WTC11 (cell line): ENCODE results near the gene LONP2. TPM values are rescaled to one million over a fixed set of nuclear protein-coding genes. Genes with fewer than 3 reads are reported as not detected.
A peak's percentile ranks its signal among the peaks of the same experiment; 100 is the strongest.

Experiments used
- ATAC-seq: fragments of 200-7000 bp; cut with Tn5 transposase; 2 replicates; pipeline ENCODE4 v1.10.0; 2021; ENCODE audit warnings: mild to moderate bottlenecking, moderate library complexity
- CTCF ChIA-PET: fragments of 300-600 bp; sonication (Branson Sonifier 250); formaldehyde crosslinking; loops from one replicate; lab custom pipeline; 2021; ENCODE audit warnings: antibody characterized with exemption; lab: Charles Lee
- POLR2A ChIA-PET: fragments of 350-600 bp; sonication (Branson Sonifier 250); formaldehyde crosslinking; loops from one replicate; lab custom pipeline; 2021; ENCODE audit warnings: antibody characterized with exemption; lab: Charles Lee
- DNase-seq: peaks from one replicate; pipeline ENCODE4 v3.0.0; 2021; ENCODE audit warnings: low spot score
- H3K27ac Mint-ChIP-seq: 2 replicates; pipeline ENCODE4 v1.8.0; 2021; ENCODE audit warnings: mixed read lengths
- H3K27me3 Mint-ChIP-seq: 2 replicates; pipeline ENCODE4 v1.8.0; 2021; ENCODE audit warnings: low read depth, mild to moderate bottlenecking, moderate library complexity, mixed read lengths
- H3K36me3 Mint-ChIP-seq: 2 replicates; pipeline ENCODE4 v1.8.0; 2021; ENCODE audit warnings: mixed read lengths
- H3K4me1 Mint-ChIP-seq: 2 replicates; pipeline ENCODE4 v1.8.0; 2022; ENCODE audit warnings: mixed read lengths
- H3K4me3 Mint-ChIP-seq: 2 replicates; pipeline ENCODE4 v1.8.0; 2021; ENCODE audit warnings: mild to moderate bottlenecking, moderate library complexity, mixed read lengths
- H3K9me3 Mint-ChIP-seq: 2 replicates; pipeline ENCODE4 v1.8.0; 2021; ENCODE audit warnings: mixed read lengths
- ARID4B ChIP-seq: sonication (generic); formaldehyde crosslinking; IDR thresholded peaks from 2 replicates; pipeline ENCODE4 v1.8.0; 2023; ENCODE audit warnings: missing genetic modification reagents, mild to moderate bottlenecking, borderline replicate concordance
- CREB1 ChIP-seq: sonication (generic); formaldehyde crosslinking; IDR thresholded peaks from 2 replicates; pipeline ENCODE4 v1.8.0; 2023; ENCODE audit warnings: mild to moderate bottlenecking, missing genetic modification reagents
- E2F1 ChIP-seq: sonication (generic); formaldehyde crosslinking; IDR thresholded peaks from 2 replicates; pipeline ENCODE4 v1.8.0; 2022; ENCODE audit warnings: mild to moderate bottlenecking, missing genetic modification reagents
- E2F4 ChIP-seq: sonication (generic); formaldehyde crosslinking; IDR thresholded peaks from 2 replicates; pipeline ENCODE4 v1.8.1; 2022; ENCODE audit warnings: low read depth, mild to moderate bottlenecking, moderate library complexity, missing genetic modification reagents, borderline replicate concordance
- FOXJ3 ChIP-seq: sonication (generic); formaldehyde crosslinking; IDR thresholded peaks from 2 replicates; pipeline ENCODE4 v1.9.0; 2021; ENCODE audit warnings: missing genetic modification reagents, mild to moderate bottlenecking, borderline replicate concordance
- GTF2I ChIP-seq: fragments of 250-450 bp; sonication (Bioruptor Pico); conservative IDR thresholded peaks from 2 replicates; pipeline ENCODE4 v1.4.0; 2021; ENCODE audit warnings: mild to moderate bottlenecking
- MLX ChIP-seq: sonication (generic); formaldehyde crosslinking; IDR thresholded peaks from 2 replicates; pipeline ENCODE4 v1.8.1; 2023; ENCODE audit warnings: mild to moderate bottlenecking, missing genetic modification reagents, moderate library complexity
- NFYB ChIP-seq: sonication (generic); formaldehyde crosslinking; conservative IDR thresholded peaks from 2 replicates; pipeline ENCODE4 v1.8.0; 2022; ENCODE audit warnings: low read depth, missing genetic modification reagents
- RORB ChIP-seq: fragments of 250-450 bp; sonication (Bioruptor Pico); IDR thresholded peaks from 2 replicates; pipeline ENCODE4 v1.9.0; 2021; ENCODE audit warnings: mild to moderate bottlenecking
- SMAD3 ChIP-seq: sonication (generic); formaldehyde crosslinking; IDR thresholded peaks from 2 replicates; pipeline ENCODE4 v1.8.0; 2022; ENCODE audit warnings: missing genetic modification reagents, mild to moderate bottlenecking, borderline replicate concordance
- SMAD4 ChIP-seq: sonication (generic); formaldehyde crosslinking; IDR thresholded peaks from 2 replicates; pipeline ENCODE4 v1.8.0; 2022; ENCODE audit warnings: mild to moderate bottlenecking, missing genetic modification reagents
- SOX15 ChIP-seq: fragments of 250-450 bp; sonication (Bioruptor Pico); IDR thresholded peaks from 2 replicates; pipeline ENCODE4 v1.9.0; 2021; ENCODE audit warnings: mild to moderate bottlenecking
- ZBTB43 ChIP-seq: sonication (generic); formaldehyde crosslinking; IDR thresholded peaks from 2 replicates; pipeline ENCODE4 v1.8.1; 2023; ENCODE audit warnings: mild to moderate bottlenecking, missing genetic modification reagents
- ZNF121 ChIP-seq: sonication (generic); formaldehyde crosslinking; IDR thresholded peaks from 2 replicates; pipeline ENCODE4 v1.8.0; 2023; ENCODE audit warnings: missing genetic modification reagents
- ZNF281 ChIP-seq: sonication (generic); formaldehyde crosslinking; IDR thresholded peaks from 2 replicates; pipeline ENCODE4 v1.8.0; 2023; ENCODE audit warnings: mild to moderate bottlenecking, missing genetic modification reagents
- ZNF317 ChIP-seq: sonication (generic); formaldehyde crosslinking; IDR thresholded peaks from 2 replicates; pipeline ENCODE4 v1.8.1; 2023; ENCODE audit warnings: low read depth, mild to moderate bottlenecking, moderate library complexity, missing genetic modification reagents, borderline replicate concordance
- ZNF423 ChIP-seq: fragments of 250-450 bp; sonication (Bioruptor Pico); IDR thresholded peaks from 2 replicates; pipeline ENCODE4 v2.1.2; 2022; ENCODE audit warnings: mild to moderate bottlenecking, moderate library complexity
- ZNF671 ChIP-seq: fragments of 250-450 bp; sonication (Bioruptor Pico); IDR thresholded peaks from 2 replicates; pipeline ENCODE4 v1.8.0; 2021; ENCODE audit warnings: mild to moderate bottlenecking
- total RNA-seq: library from RNA; stranded (reverse); gene quantifications from 3 replicates; pipeline ENCODE4 v1.2.3, GENCODE V29; 2021

LONP2 gene
- total RNA-seq, 1 experiment from 2014 or later: 28.4 TPM

- Mint-ChIP-seq H3K4me3 (no peak overlapping the region), H3K36me3 (no peaks in the 10 kb centered on the region), H3K27me3 (no peaks in the 10 kb centered on the region), H3K27ac (peak overlapping the region; percentile 36), H3K9me3 (no peaks in the 10 kb centered on the region), H3K4me1 (peaks cover 54% of the 10 kb centered on the region)
- CTCF ChIA-PET: interaction anchor here (1.2 to 3.2 kb wide), 2 partner anchors 244 to 252 kb away, joined by 4 to 13 read pairs; no protein-coding TSS in a partner anchor
- TF ChIP-seq NFYB (CRISPR knock-in tag) (no peak), CREB1 (CRISPR knock-in tag) (no peak), ZNF671 (CRISPR knock-in tag) (no peak), E2F1 (no peak), RORB (CRISPR knock-in tag) (no peak), E2F4 (no peak), ZNF121 (no peak), MLX (CRISPR knock-in tag) (no peak), ZNF423 (CRISPR knock-in tag) (no peak), SMAD3 (no peak), ZNF317 (no peak), ZNF281 (CRISPR knock-in tag) (no peak), SMAD4 (CRISPR knock-in tag) (no peak), ZBTB43 (CRISPR knock-in tag) (no peak), ARID4B (CRISPR knock-in tag) (no peak), SOX15 (CRISPR knock-in tag) (no peak), GTF2I (no peak), FOXJ3 (CRISPR knock-in tag) (no peak)
- no peak for DNase-seq
- no peak for ATAC-seq
- POLR2A ChIA-PET: interaction anchor here (2.9 kb wide), 1 partner anchor 13 kb away, joined by 12 read pairs; no protein-coding TSS in a partner anchor
Observed at GRCh38 chr16:48378836-48379235, 134.7 kb downstream of the LONP2 start.
